H1 (cell line): ENCODE measurements around the gene PABPC1L.

Experiments used
- CHD2 ChIP-seq: IDR thresholded peaks from 2 replicates; pipeline ENCODE4 v1.6.1; 2012; ENCODE audit warnings: low read length, improper control_type of control experiment
- EP300 ChIP-seq, 2 experiments: IDR thresholded peaks; 1 replicate in 1 of 2; 2 replicates in 1 of 2; pipeline ENCODE4 v1.6.1; 2011 to 2012; ENCODE audit warnings: low read depth in 2 of 2, low read length in 2 of 2, mild to moderate bottlenecking in 2 of 2, borderline replicate concordance in 1 of 2, inconsistent platforms in 1 of 2, moderate library complexity in 1 of 2
- EZH2 ChIP-seq: fragments of 200-600 bp; sonication (generic); IDR thresholded peaks from 2 replicates; pipeline ENCODE4 v1.7.1; 2012; ENCODE audit warnings: low read depth, mild to moderate bottlenecking, moderate library complexity, low read length, inconsistent platforms; ENCODE audit not compliant: severe bottlenecking
- TEAD4 ChIP-seq: IDR thresholded peaks from 2 replicates; pipeline ENCODE4 v1.6.1; 2012; ENCODE audit warnings: low read depth, low read length, inconsistent platforms, mixed read lengths
- TF ChIP-seq, protein P1 (sequence below), 3 experiments: IDR thresholded peaks; 1 replicate in 2 of 3; 2 replicates in 1 of 3; pipeline versions ENCODE4 v1.5.1 to v1.6.1; 2011; ENCODE audit warnings: low read length in 3 of 3, mild to moderate bottlenecking in 3 of 3, inconsistent platforms in 2 of 3, low read depth in 1 of 3, moderate library complexity in 1 of 3; ENCODE audit not compliant: insufficient read depth in 1 of 3; ENCODE audit errors: control extremely low read depth in 1 of 3

- TF ChIP-seq, protein P1, sequence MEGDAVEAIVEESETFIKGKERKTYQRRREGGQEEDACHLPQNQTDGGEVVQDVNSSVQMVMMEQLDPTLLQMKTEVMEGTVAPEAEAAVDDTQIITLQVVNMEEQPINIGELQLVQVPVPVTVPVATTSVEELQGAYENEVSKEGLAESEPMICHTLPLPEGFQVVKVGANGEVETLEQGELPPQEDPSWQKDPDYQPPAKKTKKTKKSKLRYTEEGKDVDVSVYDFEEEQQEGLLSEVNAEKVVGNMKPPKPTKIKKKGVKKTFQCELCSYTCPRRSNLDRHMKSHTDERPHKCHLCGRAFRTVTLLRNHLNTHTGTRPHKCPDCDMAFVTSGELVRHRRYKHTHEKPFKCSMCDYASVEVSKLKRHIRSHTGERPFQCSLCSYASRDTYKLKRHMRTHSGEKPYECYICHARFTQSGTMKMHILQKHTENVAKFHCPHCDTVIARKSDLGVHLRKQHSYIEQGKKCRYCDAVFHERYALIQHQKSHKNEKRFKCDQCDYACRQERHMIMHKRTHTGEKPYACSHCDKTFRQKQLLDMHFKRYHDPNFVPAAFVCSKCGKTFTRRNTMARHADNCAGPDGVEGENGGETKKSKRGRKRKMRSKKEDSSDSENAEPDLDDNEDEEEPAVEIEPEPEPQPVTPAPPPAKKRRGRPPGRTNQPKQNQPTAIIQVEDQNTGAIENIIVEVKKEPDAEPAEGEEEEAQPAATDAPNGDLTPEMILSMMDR (IDR thresholded peaks at IDR 0.05; ENCODE audit: control extremely low read depth in 1 of 3, insufficient read depth in 1 of 3, low read depth in 1 of 3, low read length in 3 of 3): no peak
- TF ChIP-seq EP300 (IDR thresholded peaks at IDR 0.05; ENCODE audit: borderline replicate concordance in 1 of 2, low read depth in 2 of 2, low read length in 2 of 2) (no peak), TEAD4 (no peak), EZH2 (no peak), CHD2 (no peak)
These were observed 7.9 kb upstream of the PABPC1L start for GRCh38 chr20:44901974-44902373.
